ENCODE results near the gene SEMA4B.

DNA sequence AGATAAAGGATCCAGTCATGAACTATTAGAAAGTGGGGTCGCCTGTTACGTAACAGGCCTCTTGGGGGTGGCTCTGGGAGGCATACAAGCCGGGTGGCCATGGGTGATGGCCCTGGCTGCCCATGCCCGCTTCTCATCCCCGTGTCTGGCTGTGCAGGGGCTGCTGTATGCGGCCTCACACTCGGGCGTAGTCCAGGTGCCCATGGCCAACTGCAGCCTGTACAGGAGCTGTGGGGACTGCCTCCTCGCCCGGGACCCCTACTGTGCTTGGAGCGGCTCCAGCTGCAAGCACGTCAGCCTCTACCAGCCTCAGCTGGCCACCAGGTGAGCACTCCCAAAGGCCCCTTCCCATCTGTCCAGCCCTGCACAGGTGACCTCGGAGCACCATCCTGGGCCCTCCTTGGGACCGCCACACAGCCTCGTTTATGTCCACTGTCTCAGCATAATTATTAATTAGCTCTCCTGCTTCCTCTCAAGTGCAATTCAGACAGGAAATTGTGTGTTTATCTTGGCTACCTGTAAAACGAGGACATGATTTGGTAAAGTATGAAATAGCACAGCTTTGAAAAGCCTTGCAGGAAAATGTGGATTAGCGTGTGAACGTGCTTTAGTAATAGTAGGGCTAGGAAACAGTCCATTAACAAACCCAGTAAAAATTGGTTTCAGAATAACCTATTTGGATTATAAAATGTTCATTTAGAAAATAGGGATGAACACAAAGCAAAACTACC is 24.5 kb downstream of the SEMA4B start:
- no peak for TF ChIP-seq EZH2 (IDR thresholded peaks at IDR 0.05; ENCODE audit: insufficient read depth, poor library complexity, severe bottlenecking)
- TF ChIP-seq EZH2phosphoT487 (IDR thresholded peaks at IDR 0.05; ENCODE audit: insufficient read depth, low read depth) = no peak

Measured in GM23248 (cell line).